ENCODE data around the gene CCR5. TPM values are rescaled to one million over a fixed set of nuclear protein-coding genes. Genes with fewer than 3 reads are reported as not detected.

The CCR5 gene
- total and polyA plus RNA-seq, 9 of the 15 experiments (the other 6 are each of a cell fraction or from before 2014, with no cell fraction given), result not detected

DNA sequence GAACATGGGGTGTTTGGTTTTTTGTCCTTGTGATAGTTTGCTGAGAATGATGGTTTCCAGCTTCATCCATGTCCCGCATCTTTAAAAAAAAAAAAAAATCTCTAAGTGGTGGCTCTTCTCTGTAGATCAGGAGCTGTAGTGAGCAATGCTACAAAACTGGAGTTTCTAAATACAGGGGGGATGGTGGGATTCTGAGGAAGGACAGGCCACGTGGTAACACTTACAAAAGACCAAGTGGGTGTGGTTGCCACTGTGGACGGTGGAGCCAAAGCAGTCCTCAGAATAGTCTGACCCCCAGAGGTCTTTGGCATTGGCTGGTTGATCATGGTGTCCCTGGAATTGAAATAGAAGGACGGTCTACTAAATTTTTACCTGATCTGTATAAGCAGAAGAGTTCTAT is 44.0 kb downstream of the CCR5 start:
- FAIRE-seq (no peak), ATAC-seq (no peak), DNase-seq (ENCODE audit: extremely low read depth in 1 of 4, low spot score in 3 of 4) (no peak)
- Histone ChIP-seq H3K4me3 (no peak overlapping the region), H2AFZ (ENCODE audit: low read depth, low read length) (no peak overlapping the region), H4K20me1 (replicated peaks; ENCODE audit: control insufficient read depth, insufficient read depth, low read length) (no peaks in the 10 kb centered on the region), H3K27me3 (ENCODE audit: control insufficient read depth in 2 of 2, insufficient read depth in 2 of 2, low read length in 2 of 2) (no peaks in the 10 kb centered on the region), H3K4me2 (ENCODE audit: insufficient read depth, low read length) (no peak overlapping the region), H3K4me1 (replicated peaks in 1 of 2; ENCODE audit: control insufficient read depth in 2 of 2, insufficient read depth in 2 of 2, low read length in 2 of 2) (peaks cover 9 to 20% of the 10 kb centered on the region in 2 experiments), H3K79me2 (ENCODE audit: control insufficient read depth, insufficient read depth, low read length) (no peaks in the 10 kb centered on the region), H3K36me3 (ENCODE audit: control insufficient read depth, insufficient read depth, low read length) (no peaks in the 10 kb centered on the region), H3K9ac (ENCODE audit: insufficient read depth in 1 of 2, low read depth in 2 of 2, low read length in 2 of 2) (no peak overlapping the region), H3K27ac (ENCODE audit: extremely low read depth, low read depth, low read length) (no peak overlapping the region), H3K9me1 (ENCODE audit: control insufficient read depth, insufficient read depth, low read length) (no peaks in the 10 kb centered on the region), H3K9me3 (replicated peaks; ENCODE audit: control insufficient read depth, insufficient read depth, low read depth, low read length) (no peaks in the 10 kb centered on the region; the same call in 1 of the 2 replicates)
- in situ Hi-C loops (cut with MboI), result loop anchor here (25.0 kb wide), 1 partner anchor 1377 kb away; the partner anchor contains the start of gene CLEC3B
- TF ChIP-seq, protein P1, sequence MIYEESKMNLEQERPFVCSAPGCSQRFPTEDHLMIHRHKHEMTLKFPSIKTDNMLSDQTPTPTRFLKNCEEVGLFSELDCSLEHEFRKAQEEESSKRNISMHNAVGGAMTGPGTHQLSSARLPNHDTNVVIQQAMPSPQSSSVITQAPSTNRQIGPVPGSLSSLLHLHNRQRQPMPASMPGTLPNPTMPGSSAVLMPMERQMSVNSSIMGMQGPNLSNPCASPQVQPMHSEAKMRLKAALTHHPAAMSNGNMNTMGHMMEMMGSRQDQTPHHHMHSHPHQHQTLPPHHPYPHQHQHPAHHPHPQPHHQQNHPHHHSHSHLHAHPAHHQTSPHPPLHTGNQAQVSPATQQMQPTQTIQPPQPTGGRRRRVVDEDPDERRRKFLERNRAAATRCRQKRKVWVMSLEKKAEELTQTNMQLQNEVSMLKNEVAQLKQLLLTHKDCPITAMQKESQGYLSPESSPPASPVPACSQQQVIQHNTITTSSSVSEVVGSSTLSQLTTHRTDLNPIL (CRISPR knock-in tag; IDR thresholded peaks at IDR 0.05), result no peak
- TF ChIP-seq ARID1B (IDR thresholded peaks at IDR 0.05), result no peak
- no peak for TF ChIP-seq ZKSCAN1 (IDR thresholded peaks at IDR 0.05; ENCODE audit: low read depth, low read length)
- no peak for TF ChIP-seq BRD9 (IDR thresholded peaks at IDR 0.05; ENCODE audit: low read depth, partially characterized antibody)
- no peak for TF ChIP-seq JUN (IDR thresholded peaks at IDR 0.05; ENCODE audit: borderline replicate concordance, low read depth, low read length)
- TF ChIP-seq JUN (CRISPR knock-in tag; IDR thresholded peaks at IDR 0.05; ENCODE audit: borderline replicate concordance), result no peak
- TF ChIP-seq SRF (CRISPR knock-in tag; IDR thresholded peaks at IDR 0.05), result no peak
- TF ChIP-seq, protein P2, sequence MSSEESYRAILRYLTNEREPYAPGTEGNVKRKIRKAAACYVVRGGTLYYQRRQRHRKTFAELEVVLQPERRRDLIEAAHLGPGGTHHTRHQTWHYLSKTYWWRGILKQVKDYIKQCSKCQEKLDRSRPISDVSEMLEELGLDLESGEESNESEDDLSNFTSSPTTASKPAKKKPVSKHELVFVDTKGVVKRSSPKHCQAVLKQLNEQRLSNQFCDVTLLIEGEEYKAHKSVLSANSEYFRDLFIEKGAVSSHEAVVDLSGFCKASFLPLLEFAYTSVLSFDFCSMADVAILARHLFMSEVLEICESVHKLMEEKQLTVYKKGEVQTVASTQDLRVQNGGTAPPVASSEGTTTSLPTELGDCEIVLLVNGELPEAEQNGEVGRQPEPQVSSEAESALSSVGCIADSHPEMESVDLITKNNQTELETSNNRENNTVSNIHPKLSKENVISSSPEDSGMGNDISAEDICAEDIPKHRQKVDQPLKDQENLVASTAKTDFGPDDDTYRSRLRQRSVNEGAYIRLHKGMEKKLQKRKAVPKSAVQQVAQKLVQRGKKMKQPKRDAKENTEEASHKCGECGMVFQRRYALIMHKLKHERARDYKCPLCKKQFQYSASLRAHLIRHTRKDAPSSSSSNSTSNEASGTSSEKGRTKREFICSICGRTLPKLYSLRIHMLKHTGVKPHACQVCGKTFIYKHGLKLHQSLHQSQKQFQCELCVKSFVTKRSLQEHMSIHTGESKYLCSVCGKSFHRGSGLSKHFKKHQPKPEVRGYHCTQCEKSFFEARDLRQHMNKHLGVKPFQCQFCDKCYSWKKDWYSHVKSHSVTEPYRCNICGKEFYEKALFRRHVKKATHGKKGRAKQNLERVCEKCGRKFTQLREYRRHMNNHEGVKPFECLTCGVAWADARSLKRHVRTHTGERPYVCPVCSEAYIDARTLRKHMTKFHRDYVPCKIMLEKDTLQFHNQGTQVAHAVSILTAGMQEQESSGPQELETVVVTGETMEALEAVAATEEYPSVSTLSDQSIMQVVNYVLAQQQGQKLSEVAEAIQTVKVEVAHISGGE (CRISPR knock-in tag; IDR thresholded peaks at IDR 0.05), result no peak
- TF ChIP-seq, protein P3, sequence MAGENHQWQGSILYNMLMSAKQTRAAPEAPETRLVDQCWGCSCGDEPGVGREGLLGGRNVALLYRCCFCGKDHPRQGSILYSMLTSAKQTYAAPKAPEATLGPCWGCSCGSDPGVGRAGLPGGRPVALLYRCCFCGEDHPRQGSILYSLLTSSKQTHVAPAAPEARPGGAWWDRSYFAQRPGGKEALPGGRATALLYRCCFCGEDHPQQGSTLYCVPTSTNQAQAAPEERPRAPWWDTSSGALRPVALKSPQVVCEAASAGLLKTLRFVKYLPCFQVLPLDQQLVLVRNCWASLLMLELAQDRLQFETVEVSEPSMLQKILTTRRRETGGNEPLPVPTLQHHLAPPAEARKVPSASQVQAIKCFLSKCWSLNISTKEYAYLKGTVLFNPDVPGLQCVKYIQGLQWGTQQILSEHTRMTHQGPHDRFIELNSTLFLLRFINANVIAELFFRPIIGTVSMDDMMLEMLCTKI (IDR thresholded peaks at IDR 0.05; ENCODE audit: partially characterized antibody), result no peak
- TF ChIP-seq KDM4B (IDR thresholded peaks at IDR 0.05; ENCODE audit: borderline replicate concordance in 2 of 2, low read depth in 1 of 2), result no peak
- no peak for TF ChIP-seq EZH2 (IDR thresholded peaks at IDR 0.05; ENCODE audit: borderline replicate concordance, low read depth, low read length)
- TF ChIP-seq PHF20 (IDR thresholded peaks at IDR 0.05; ENCODE audit: partially characterized antibody), result no peak
- TF ChIP-seq POLR2G (IDR thresholded peaks at IDR 0.05; ENCODE audit: low read depth, low read length), result no peak
- TF ChIP-seq ZBTB17 (CRISPR knock-in tag; IDR thresholded peaks at IDR 0.05), result no peak
- TF ChIP-seq NCOR1 (IDR thresholded peaks at IDR 0.05), result no peak
- intact Hi-C loops (cut with micrococcal nuclease), result no loop called here
- BruUV-seq (replicated peaks), result no TSS peak
- ChIA-PET CTCF (ENCODE audit: low intra/inter-chr PET ratio) (no interaction called here), POLR2A (interaction anchor here (0.7 kb wide), 1 partner anchor 50 kb away, joined by 4 read pairs; the partner anchor contains the start of gene LTF)
- 44% methylated on average over 4 of the region's 4 CpGs for WGBS (ENCODE audit: insufficient coverage, low coverage, missing lambda C conversion rate)

Measured in K562 (cell line).